SK-N-SH (cell line): ENCODE results near the gene TSHZ2. TPM values are rescaled to one million over a fixed set of nuclear protein-coding genes. Genes with fewer than 3 reads are reported as not detected.

Experiments used
- CTCF ChIA-PET: fragments of 300-600, 350-600 bp; formaldehyde crosslinking; extraction: SDS; loops from one replicate; lab custom pipeline; 2021; lab: Yijun Ruan, JAX
- POLR2A ChIA-PET: fragments of 350-600 bp; sonication (Branson Sonifier 250); formaldehyde crosslinking; extraction: SDS; loops from one replicate; lab custom pipeline; 2020; ENCODE audit warnings: antibody characterized with exemption, inconsistent platforms; lab: Yijun Ruan, JAX
- DNase-seq: peaks from one replicate; pipeline ENCODE4 v3.0.0; 2012
- H2AFZ ChIP-seq: fragments of 200-600 bp; sonication (generic); 2 replicates; pipeline ENCODE4 v1.8.1; 2016; ENCODE audit warnings: antibody characterized with exemption, mild to moderate bottlenecking, low read depth
- H3F3A ChIP-seq: fragments of 200-600 bp; sonication (generic); replicated peaks from 2 replicates; pipeline ENCODE3; 2016; ENCODE audit warnings: antibody characterized with exemption, mild to moderate bottlenecking; ENCODE audit not compliant: insufficient read depth
- H3K27ac ChIP-seq, 2 experiments: fragments of 200-500 bp in 1 of 2; fragments of 200-600 bp in 1 of 2; sonication (Bioruptor generic) in 1 of 2; sonication (generic), shearing (Covaris generic) in 1 of 2; 2 replicates each; pipeline versions ENCODE4 v1.5.1 to v1.6.1; 2014 to 2016; ENCODE audit warnings: low read depth in 2 of 2, inconsistent platforms in 1 of 2, low read length in 1 of 2, mild to moderate bottlenecking in 1 of 2, mixed read lengths in 1 of 2
- H3K27me3 ChIP-seq: fragments of 200-600 bp; sonication (generic), shearing (Covaris generic); 2 replicates; pipeline ENCODE4 v1.6.1; 2016; ENCODE audit warnings: mixed run types; ENCODE audit not compliant: insufficient read depth
- H3K36me3 ChIP-seq, 2 experiments: fragments of 200-500 bp in 1 of 2; fragments of 200-600 bp in 1 of 2; sonication (Bioruptor generic) in 1 of 2; sonication (generic) in 1 of 2; replicated peaks in 1 of 2; 2 replicates each; pipeline versions ENCODE3 to v1.5.1; 2014 to 2016; ENCODE audit warnings: low read length in 1 of 2, mild to moderate bottlenecking in 1 of 2; ENCODE audit not compliant: insufficient read depth in 2 of 2, control insufficient read depth in 1 of 2
- H3K4me1 ChIP-seq, 2 experiments: fragments of 200-500 bp in 1 of 2; fragments of 200-600 bp in 1 of 2; sonication (Bioruptor generic) in 1 of 2; sonication (generic), shearing (Covaris generic) in 1 of 2; 2 replicates each; pipeline versions ENCODE4 v1.5.1 to v1.6.1; 2014 to 2016; ENCODE audit warnings: low read depth in 1 of 2, low read length in 1 of 2, mixed run types in 1 of 2; ENCODE audit not compliant: insufficient read depth in 2 of 2, control insufficient read depth in 1 of 2
- H3K4me2 ChIP-seq: fragments of 200-600 bp; sonication (generic), shearing (Covaris generic); 2 replicates; pipeline ENCODE4 v1.6.1; 2017; ENCODE audit warnings: mixed run types
- H3K4me3 ChIP-seq, 2 experiments: fragments of 200-500 bp in 1 of 2; fragments of 200-600 bp in 1 of 2; sonication (Bioruptor generic) in 1 of 2; sonication (generic), shearing (Covaris generic) in 1 of 2; 2 replicates each; pipeline versions ENCODE4 v1.5.1 to v1.8.1; 2014 to 2016; ENCODE audit warnings: low read depth in 2 of 2, inconsistent platforms in 1 of 2, low read length in 1 of 2, mild to moderate bottlenecking in 1 of 2, mixed read lengths in 1 of 2, moderate library complexity in 1 of 2
- H3K79me2 ChIP-seq: fragments of 200-600 bp; sonication (generic); 2 replicates; pipeline ENCODE4 v1.8.1; 2017; ENCODE audit warnings: mild to moderate bottlenecking; ENCODE audit not compliant: insufficient read depth
- H3K9ac ChIP-seq: fragments of 200-600 bp; sonication (generic); 2 replicates; pipeline ENCODE4 v1.6.1; 2017; ENCODE audit warnings: mixed run types
- H3K9me2 ChIP-seq: fragments of 200-600 bp; sonication (generic); 2 replicates; pipeline ENCODE4 v1.6.1; 2017; ENCODE audit warnings: mixed run types
- H3K9me3 ChIP-seq: fragments of 200-600 bp; sonication (generic); 2 replicates; pipeline ENCODE4 v1.6.1; 2017; ENCODE audit warnings: mixed run types, mild to moderate bottlenecking, moderate library complexity
- H4K20me1 ChIP-seq: fragments of 200-600 bp; sonication (generic); 2 replicates; pipeline ENCODE4 v1.6.1; 2017; ENCODE audit warnings: mild to moderate bottlenecking, mixed run types; ENCODE audit not compliant: insufficient read depth
- CHD2 ChIP-seq: fragments of 150-350 bp; IDR thresholded peaks from 2 replicates; pipeline ENCODE4 v1.6.1; 2018; ENCODE audit warnings: low read length; ENCODE audit not compliant: partially characterized antibody
- FOXM1 ChIP-seq: IDR thresholded peaks from 2 replicates; pipeline ENCODE4 v1.4.0; 2012; ENCODE audit warnings: low read depth, mild to moderate bottlenecking
- GATA2 ChIP-seq: sonication (generic); formaldehyde crosslinking; IDR thresholded peaks from 2 replicates; pipeline ENCODE4 v1.5.0; 2020; ENCODE audit warnings: mild to moderate bottlenecking, missing genetic modification reagents
- MEF2A ChIP-seq: IDR thresholded peaks from 2 replicates; pipeline ENCODE4 v1.4.0; 2012; ENCODE audit warnings: low read depth, borderline replicate concordance
- NRF1 ChIP-seq: IDR thresholded peaks from 2 replicates; pipeline ENCODE4 v1.6.1; 2012; ENCODE audit warnings: low read depth, mild to moderate bottlenecking, low read length
- RAD21 ChIP-seq: IDR thresholded peaks from 2 replicates; pipeline ENCODE4 v1.6.1; 2012; ENCODE audit warnings: mild to moderate bottlenecking, low read length
- RCOR1 ChIP-seq: fragments of 150-350 bp; IDR thresholded peaks from 2 replicates; pipeline ENCODE4 v1.6.1; 2017; ENCODE audit warnings: antibody characterized with exemption, low read length
- SIN3A ChIP-seq: IDR thresholded peaks from 2 replicates; pipeline ENCODE4 v1.6.1; 2012; ENCODE audit warnings: low read depth, mild to moderate bottlenecking, low read length, moderate library complexity, borderline replicate concordance
- SMC3 ChIP-seq: IDR thresholded peaks from 2 replicates; pipeline ENCODE4 v1.6.1; 2012; ENCODE audit warnings: low read depth, low read length, improper control_type of control experiment
- YY1 ChIP-seq: IDR thresholded peaks from 2 replicates; pipeline ENCODE4 v1.4.0; 2012; ENCODE audit warnings: low read depth, mild to moderate bottlenecking
- WGBS: methylation state at CpG from one replicate; pipeline ENCODE4 v1.1.6; 2017; ENCODE audit warnings: low lambda C conversion rate; 5-methylcytosine and 5-hydroxymethylcytosine counted together
- polyA plus RNA-seq, 3 experiments: library from polyadenylated mRNA; depleted of rRNA; stranded (reverse); fragments of >200 nt; gene quantifications; 2 replicates each; pipeline ENCODE4 v1.2.3, GENCODE V29; 2012
- TF ChIP-seq, protein P1 (sequence below): fragments of 150-350 bp; IDR thresholded peaks from 2 replicates; pipeline ENCODE4 v1.6.1; 2017; ENCODE audit warnings: antibody characterized with exemption, low read length, low read depth, borderline replicate concordance
- TF ChIP-seq, protein P2 (sequence below): IDR thresholded peaks from 2 replicates; pipeline ENCODE4 v1.4.0; 2012; ENCODE audit warnings: low read depth, borderline replicate concordance
- TF ChIP-seq, protein P3 (sequence below): IDR thresholded peaks from 2 replicates; pipeline ENCODE4 v1.4.0; 2012; ENCODE audit warnings: low read depth, borderline replicate concordance
- TF ChIP-seq, protein P4 (sequence below): fragments of 200-600 bp; sonication (generic); IDR thresholded peaks from 2 replicates; pipeline ENCODE4 v1.6.1; 2017; ENCODE audit warnings: antibody characterized with exemption, mild to moderate bottlenecking, moderate library complexity
- TF ChIP-seq, protein P5 (sequence below): IDR thresholded peaks from 2 replicates; pipeline ENCODE4 v1.4.0; 2012; ENCODE audit warnings: low read depth

The TSHZ2 gene
- polyA plus RNA-seq, 1 of the 3 experiments (the other 2 are of a cell fraction), result 0.13 TPM

DNA sequence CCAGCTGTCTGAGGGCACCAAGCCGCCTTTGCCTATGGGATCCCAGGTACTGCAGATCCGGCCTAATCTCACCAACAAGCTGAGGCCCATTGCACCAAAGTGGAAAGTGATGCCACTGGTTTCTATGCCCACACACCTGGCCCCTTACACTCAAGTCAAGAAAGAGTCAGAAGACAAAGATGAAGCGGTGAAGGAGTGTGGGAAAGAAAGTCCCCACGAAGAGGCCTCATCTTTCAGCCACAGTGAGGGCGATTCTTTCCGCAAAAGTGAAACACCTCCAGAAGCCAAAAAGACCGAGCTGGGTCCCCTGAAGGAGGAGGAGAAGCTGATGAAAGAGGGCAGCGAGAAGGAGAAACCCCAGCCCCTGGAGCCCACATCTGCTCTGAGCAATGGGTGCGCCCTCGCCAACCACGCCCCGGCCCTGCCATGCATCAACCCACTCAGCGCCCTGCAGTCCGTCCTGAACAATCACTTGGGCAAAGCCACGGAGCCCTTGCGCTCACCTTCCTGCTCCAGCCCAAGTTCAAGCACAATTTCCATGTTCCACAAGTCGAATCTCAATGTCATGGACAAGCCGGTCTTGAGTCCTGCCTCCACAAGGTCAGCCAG, 283.0 kb downstream of the TSHZ2 start:
- no peaks in the 10 kb centered on the region for H3K79me2 ChIP-seq
- H3K27me3 ChIP-seq, result no peaks in the 10 kb centered on the region
- DNase-seq, result no peak
- no peaks in the 10 kb centered on the region for H4K20me1 ChIP-seq
- no peaks in the 10 kb centered on the region for H3K4me1 ChIP-seq
- no peak overlapping the region for H3K4me3 ChIP-seq
- H3K36me3 ChIP-seq, result no peaks in the 10 kb centered on the region
- no peaks in the 10 kb centered on the region for H3K9me2 ChIP-seq
- H2AFZ ChIP-seq, result no peak overlapping the region
- ChIA-PET CTCF (no interaction called here), POLR2A (no interaction called here)
- no peak for TF ChIP-seq MEF2A
- TF ChIP-seq SIN3A, result no peak
- H3K9ac ChIP-seq, result no peak overlapping the region
- H3K27ac ChIP-seq, result no peak overlapping the region
- 67% methylated on average over 18 of the region's 18 CpGs for WGBS
- H3K9me3 ChIP-seq, result no peaks in the 10 kb centered on the region
- H3K4me2 ChIP-seq, result no peak overlapping the region
- no peaks in the 10 kb centered on the region for H3F3A ChIP-seq

DNA sequence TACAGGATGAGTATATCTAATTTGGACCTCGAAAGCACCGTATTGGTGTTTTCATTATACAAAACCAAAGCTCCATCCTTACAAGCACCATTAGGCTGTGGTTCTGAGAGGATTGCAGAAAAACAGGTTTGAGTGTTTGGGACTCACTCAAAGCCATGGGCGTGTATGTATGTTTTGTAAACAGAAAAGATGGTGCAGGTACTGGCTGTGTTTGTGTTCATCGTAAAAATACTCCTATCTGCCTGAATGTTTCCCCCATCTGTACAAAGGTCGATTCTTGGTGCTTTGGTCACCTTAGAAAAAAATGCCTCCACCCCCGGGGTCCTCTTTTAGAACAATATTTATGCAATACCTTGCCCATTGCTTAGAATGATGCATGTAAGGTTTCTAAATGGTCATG, 286.6 kb downstream of the TSHZ2 start:
- H3K9me2 ChIP-seq, result no peaks in the 10 kb centered on the region
- H4K20me1 ChIP-seq, result no peaks in the 10 kb centered on the region
- H3K27me3 ChIP-seq, result no peaks in the 10 kb centered on the region
- no peak overlapping the region for H3K4me3 ChIP-seq
- H3K27ac ChIP-seq, result no peak overlapping the region
- no peak overlapping the region for H2AFZ ChIP-seq
- POLR2A ChIA-PET, result no interaction called here
- H3K79me2 ChIP-seq, result no peaks in the 10 kb centered on the region
- no peak overlapping the region for H3K9ac ChIP-seq
- DNase-seq, result no peak
- no peak overlapping the region for H3K4me2 ChIP-seq
- no peaks in the 10 kb centered on the region for H3F3A ChIP-seq
- no peaks in the 10 kb centered on the region for H3K4me1 ChIP-seq
- no peaks in the 10 kb centered on the region for H3K36me3 ChIP-seq
- TF ChIP-seq SMC3 (no peak), RAD21 (no peak)
- TF ChIP-seq, protein P1, sequence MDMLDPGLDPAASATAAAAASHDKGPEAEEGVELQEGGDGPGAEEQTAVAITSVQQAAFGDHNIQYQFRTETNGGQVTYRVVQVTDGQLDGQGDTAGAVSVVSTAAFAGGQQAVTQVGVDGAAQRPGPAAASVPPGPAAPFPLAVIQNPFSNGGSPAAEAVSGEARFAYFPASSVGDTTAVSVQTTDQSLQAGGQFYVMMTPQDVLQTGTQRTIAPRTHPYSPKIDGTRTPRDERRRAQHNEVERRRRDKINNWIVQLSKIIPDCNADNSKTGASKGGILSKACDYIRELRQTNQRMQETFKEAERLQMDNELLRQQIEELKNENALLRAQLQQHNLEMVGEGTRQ, result no peak
- no peaks in the 10 kb centered on the region for H3K9me3 ChIP-seq
- WGBS, result 43% methylated on average over 6 of the region's 6 CpGs
- CTCF ChIA-PET, result interaction anchor here (1.1 kb wide), 1 partner anchor 946 kb away, joined by 3 read pairs; no protein-coding TSS in a partner anchor

DNA sequence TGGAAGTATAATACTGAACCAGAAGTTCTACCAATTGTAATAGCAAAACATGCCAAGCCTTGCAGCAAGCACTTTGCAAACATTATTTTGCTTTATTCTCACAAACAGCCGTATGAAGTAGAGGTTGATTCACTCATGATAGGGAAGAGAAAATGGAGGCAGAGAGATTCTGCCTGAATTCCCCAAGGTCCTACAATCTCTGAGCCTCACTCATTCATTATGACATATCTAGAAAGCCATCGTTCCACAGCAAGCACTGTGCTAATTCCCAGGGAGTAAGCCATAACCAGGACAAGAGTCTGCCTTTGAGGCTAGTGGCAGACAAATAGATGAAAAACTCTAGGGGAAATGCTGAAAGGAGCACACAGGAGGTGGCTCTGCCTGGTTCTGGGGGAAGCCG, 288.0 kb downstream of the TSHZ2 start:
- H3K9me3 ChIP-seq, result no peaks in the 10 kb centered on the region
- no peaks in the 10 kb centered on the region for H3K27me3 ChIP-seq
- ChIA-PET CTCF (no interaction called here), POLR2A (no interaction called here)
- H3K79me2 ChIP-seq, result no peaks in the 10 kb centered on the region
- no peak overlapping the region for H3K4me2 ChIP-seq
- H4K20me1 ChIP-seq, result no peaks in the 10 kb centered on the region
- H3K4me1 ChIP-seq, result no peaks in the 10 kb centered on the region
- no peak overlapping the region for H3K27ac ChIP-seq
- no peaks in the 10 kb centered on the region for H3F3A ChIP-seq
- DNase-seq, result no peak
- H3K9me2 ChIP-seq, result no peaks in the 10 kb centered on the region
- no peak overlapping the region for H3K4me3 ChIP-seq
- 54% methylated on average over 3 of the region's 3 CpGs for WGBS
- H3K36me3 ChIP-seq, result no peaks in the 10 kb centered on the region
- H3K9ac ChIP-seq, result no peak overlapping the region
- no peak overlapping the region for H2AFZ ChIP-seq
- TF ChIP-seq FOXM1 (no peak), CHD2 (no peak), RCOR1 (no peak), NRF1 (no peak), YY1 (no peak), GATA2 (CRISPR knock-in tag) (no peak), MEF2A (no peak)
- TF ChIP-seq, protein P2, sequence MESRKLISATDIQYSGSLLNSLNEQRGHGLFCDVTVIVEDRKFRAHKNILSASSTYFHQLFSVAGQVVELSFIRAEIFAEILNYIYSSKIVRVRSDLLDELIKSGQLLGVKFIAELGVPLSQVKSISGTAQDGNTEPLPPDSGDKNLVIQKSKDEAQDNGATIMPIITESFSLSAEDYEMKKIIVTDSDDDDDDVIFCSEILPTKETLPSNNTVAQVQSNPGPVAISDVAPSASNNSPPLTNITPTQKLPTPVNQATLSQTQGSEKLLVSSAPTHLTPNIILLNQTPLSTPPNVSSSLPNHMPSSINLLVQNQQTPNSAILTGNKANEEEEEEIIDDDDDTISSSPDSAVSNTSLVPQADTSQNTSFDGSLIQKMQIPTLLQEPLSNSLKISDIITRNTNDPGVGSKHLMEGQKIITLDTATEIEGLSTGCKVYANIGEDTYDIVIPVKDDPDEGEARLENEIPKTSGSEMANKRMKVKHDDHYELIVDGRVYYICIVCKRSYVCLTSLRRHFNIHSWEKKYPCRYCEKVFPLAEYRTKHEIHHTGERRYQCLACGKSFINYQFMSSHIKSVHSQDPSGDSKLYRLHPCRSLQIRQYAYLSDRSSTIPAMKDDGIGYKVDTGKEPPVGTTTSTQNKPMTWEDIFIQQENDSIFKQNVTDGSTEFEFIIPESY, result no peak
- TF ChIP-seq, protein P3, sequence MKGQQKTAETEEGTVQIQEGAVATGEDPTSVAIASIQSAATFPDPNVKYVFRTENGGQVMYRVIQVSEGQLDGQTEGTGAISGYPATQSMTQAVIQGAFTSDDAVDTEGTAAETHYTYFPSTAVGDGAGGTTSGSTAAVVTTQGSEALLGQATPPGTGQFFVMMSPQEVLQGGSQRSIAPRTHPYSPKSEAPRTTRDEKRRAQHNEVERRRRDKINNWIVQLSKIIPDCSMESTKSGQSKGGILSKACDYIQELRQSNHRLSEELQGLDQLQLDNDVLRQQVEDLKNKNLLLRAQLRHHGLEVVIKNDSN, result no peak
- TF ChIP-seq, protein P4, sequence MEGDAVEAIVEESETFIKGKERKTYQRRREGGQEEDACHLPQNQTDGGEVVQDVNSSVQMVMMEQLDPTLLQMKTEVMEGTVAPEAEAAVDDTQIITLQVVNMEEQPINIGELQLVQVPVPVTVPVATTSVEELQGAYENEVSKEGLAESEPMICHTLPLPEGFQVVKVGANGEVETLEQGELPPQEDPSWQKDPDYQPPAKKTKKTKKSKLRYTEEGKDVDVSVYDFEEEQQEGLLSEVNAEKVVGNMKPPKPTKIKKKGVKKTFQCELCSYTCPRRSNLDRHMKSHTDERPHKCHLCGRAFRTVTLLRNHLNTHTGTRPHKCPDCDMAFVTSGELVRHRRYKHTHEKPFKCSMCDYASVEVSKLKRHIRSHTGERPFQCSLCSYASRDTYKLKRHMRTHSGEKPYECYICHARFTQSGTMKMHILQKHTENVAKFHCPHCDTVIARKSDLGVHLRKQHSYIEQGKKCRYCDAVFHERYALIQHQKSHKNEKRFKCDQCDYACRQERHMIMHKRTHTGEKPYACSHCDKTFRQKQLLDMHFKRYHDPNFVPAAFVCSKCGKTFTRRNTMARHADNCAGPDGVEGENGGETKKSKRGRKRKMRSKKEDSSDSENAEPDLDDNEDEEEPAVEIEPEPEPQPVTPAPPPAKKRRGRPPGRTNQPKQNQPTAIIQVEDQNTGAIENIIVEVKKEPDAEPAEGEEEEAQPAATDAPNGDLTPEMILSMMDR, result no peak
- TF ChIP-seq, protein P5, sequence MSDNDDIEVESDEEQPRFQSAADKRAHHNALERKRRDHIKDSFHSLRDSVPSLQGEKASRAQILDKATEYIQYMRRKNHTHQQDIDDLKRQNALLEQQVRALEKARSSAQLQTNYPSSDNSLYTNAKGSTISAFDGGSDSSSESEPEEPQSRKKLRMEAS, result no peak
- TF ChIP-seq, protein P1, result no peak
